ENCODE measurements around the gene CAPN3.

CAPN3 gene

GRCh38 chr15:42358141-42358540 is 1.2 kb upstream of the CAPN3 start:
- no peak for DNase-seq (ENCODE audit: low read depth)

- DNase-seq (ENCODE audit: low read depth), result no peak
Measured at GRCh38 chr15:42359985-42360384, 684 bp downstream of the CAPN3 start.

- DNase-seq (ENCODE audit: low read depth), result no peak
Measured at GRCh38 chr15:42360535-42361112, 1.3 kb downstream of the CAPN3 start.

GRCh38 chr15:42363487-42363886 is 4.2 kb downstream of the CAPN3 start:
- DNase-seq (ENCODE audit: low read depth), result no peak

DNA sequence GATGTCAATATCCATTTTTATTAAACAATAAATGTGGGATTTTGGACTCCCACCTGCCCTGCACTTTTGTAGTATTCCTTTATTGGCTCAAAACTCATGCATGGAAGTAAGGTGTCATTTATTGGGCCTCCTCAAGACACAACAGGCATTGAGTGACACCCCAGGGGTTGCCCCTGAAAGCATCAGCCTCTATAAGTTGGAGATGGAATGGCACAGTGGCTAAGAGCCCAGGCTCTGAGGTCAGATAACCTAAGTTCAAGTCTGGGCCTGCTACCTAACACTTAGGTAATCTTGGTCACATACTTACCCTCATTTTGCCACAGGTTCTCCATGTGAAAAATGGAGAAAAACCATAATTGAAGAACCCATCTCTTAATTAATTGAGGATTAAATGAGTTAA is 4.6 kb downstream of the CAPN3 start:
- DNase-seq (ENCODE audit: low read depth), result no peak

DNA sequence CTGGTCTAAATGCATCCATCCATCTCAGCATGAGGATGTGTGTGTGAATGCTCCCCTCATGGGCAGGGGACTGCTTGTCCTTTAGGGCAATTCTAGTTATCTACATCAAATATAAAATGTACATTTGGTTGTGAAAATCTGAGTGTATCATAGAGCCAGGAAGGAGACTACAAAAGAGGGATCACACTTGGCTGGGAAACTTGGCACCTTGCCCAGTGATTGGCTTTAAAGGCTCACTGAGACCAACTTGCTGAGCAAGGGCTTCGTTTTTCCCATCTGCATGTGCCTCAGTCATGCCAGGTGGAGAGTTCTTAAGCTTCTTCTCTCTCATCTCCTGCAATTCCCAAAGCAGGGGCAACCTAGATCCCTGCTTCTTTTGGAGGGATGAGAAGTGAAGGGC is 5.2 kb downstream of the CAPN3 start:
- no peak for DNase-seq (ENCODE audit: low read depth)

DNA sequence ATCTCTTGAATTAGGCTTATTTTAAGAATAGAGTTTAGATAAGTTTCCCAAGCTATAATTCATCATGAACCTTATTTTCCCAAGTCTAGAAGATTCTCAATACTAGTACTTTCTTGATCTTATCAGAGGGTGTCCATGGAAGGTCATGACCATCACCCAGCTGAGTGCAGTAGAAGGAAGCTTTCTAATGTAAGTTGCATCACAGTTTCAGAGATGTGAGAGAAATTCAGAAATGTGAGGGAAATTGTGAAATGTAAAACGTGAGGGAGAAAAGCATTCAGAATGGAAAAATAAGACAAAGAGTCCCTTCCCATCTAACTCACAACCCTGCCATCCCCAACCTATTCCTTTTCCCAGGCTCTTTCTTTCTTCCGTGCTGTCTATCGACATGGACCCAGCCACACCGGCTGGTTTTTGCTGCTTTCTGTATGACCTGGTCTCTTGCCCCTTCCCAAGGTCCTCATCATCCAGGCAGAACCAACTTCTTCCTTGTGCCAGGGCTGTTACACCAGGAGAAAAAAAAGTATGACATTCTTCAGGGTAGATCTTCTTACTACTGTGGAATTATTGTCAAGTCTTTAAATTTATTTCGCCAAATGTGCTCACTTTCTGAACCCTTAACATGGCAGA is 6.7 kb downstream of the CAPN3 start:
- no peak for DNase-seq (ENCODE audit: low read depth)

GRCh38 chr15:42367041-42367440 is 7.7 kb downstream of the CAPN3 start:
- no peak for DNase-seq (ENCODE audit: low read depth)

GRCh38 chr15:42368096-42368495 is 8.8 kb downstream of the CAPN3 start:
- DNase-seq (ENCODE audit: low read depth), result no peak

GRCh38 chr15:42371096-42371495 is 11.8 kb downstream of the CAPN3 start:
- no peak for DNase-seq (ENCODE audit: low read depth)

DNA sequence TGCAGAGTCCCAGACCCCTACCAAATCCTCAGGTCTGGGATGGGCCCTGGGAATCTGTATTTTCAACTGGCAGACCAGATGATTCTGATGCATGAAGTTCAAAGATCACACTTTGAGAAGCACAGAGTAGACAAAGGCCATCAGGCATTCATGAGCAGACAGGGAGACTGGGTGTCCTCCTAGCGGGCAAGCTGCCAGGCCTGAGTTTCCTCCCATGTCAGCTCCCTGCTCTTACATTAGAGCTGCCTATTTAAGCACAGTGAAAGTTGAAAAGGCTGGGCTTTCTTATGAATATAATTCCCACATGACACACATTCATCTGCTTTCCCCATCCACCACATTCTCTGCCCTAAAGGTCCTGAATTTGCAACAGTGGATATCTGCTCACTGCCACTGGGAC is 14.0 kb downstream of the CAPN3 start:
- DNase-seq (ENCODE audit: low read depth), result no peak

- no peak for DNase-seq (ENCODE audit: low read depth)
Measured at GRCh38 chr15:42373936-42374335, 14.6 kb downstream of the CAPN3 start.

GRCh38 chr15:42374810-42375209 is 15.5 kb downstream of the CAPN3 start:
- DNase-seq (ENCODE audit: low read depth), result no peak

DNA sequence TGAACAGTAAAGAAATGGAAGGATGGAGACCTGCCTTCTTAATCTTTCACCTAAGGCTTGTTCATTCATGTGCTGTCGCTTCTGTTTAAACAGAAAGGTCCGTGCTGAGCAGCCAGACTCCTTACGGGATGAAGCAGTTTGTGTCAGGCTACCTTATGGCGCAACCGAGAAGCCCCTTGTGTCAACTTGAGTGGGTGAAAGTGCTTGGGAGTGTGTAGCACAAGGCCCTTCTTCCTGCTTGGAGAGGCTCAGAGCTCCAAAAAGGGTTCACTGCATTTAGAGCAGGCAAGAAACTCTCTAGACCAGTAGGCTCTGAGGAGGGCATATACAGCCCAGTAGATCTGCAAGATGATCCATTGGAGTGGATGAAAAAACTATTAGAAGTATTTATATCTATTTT is 16.0 kb downstream of the CAPN3 start:
- DNase-seq (ENCODE audit: low read depth), result no peak

DNA sequence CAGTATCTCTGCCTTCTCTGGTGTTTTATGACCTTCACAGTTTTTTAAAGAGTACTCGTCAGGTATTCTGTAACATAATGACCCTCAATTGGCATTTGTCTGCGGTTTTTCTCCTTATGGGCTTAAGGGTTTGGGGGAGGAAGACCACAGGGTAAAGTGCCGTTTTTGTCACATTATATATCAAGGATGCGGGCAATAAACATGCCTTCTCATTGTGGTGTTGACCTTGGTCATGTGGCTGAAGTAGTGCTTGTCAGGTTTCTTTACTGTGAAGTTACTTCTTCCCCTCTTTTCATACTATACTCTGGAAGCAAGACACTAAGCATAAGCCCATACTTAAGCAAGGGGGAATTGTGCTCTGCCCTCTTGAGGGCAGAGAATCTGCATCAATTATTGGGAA is 16.6 kb downstream of the CAPN3 start:
- DNase-seq (ENCODE audit: low read depth), result no peak

GRCh38 chr15:42378011-42378410 is 18.7 kb downstream of the CAPN3 start:
- DNase-seq (ENCODE audit: low read depth), result no peak

- DNase-seq (ENCODE audit: low read depth), result no peak
Measured at GRCh38 chr15:42384597-42384996, 25.3 kb downstream of the CAPN3 start.

GRCh38 chr15:42385206-42385979 is 26.1 kb downstream of the CAPN3 start:
- DNase-seq (ENCODE audit: low read depth), result no peak

GRCh38 chr15:42385980-42386700 is 26.8 kb downstream of the CAPN3 start:
- no peak for DNase-seq (ENCODE audit: low read depth)

DNA sequence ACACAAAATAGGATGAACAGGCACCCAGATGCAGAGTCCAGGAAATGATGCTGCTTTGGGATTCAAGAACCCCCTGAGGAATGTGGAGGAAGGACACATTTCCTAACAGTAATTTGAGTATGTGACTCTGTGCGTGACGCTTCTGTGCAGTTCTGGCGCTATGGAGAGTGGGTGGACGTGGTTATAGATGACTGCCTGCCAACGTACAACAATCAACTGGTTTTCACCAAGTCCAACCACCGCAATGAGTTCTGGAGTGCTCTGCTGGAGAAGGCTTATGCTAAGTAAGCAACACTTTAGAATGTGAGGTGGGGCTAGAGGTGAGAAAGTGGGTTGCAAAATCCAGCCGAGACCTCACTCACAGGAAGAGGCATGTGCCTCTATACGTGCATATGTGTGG is 28.3 kb downstream of the CAPN3 start:
- DNase-seq (ENCODE audit: low read depth), result no peak

DNA sequence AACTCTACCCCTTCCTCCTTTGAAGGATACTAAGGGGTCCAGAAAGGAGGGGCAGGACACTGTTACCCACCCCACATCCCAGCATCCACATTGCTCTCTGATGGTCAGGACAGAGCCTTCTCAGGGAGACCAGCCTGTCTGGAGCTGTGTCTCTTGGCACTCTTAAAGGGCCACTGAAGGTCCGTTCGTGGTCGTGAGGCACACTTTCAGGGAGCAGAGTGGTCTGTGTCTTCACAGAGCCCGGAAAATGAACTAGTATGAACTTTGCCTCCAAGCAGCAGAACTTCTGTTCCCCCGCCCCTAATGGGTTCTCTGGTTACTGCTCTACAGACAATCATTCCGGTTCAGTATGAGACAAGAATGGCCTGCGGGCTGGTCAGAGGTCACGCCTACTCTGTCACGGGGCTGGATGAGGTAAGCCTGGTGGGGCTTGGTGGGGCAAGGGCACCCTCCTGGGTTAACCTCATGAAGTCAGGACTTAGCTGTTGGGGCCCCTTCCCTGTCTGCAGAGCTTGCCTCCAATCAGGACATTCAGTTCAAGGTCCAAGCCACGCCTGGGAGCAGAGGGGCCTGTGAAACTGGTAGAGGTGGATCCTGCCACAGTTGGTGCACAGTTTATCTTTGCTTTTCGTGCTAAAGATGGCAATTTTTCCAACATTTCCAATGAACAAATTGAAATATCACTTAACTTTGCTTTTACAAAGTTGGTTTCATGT is 33.2 kb downstream of the CAPN3 start:
- DNase-seq (ENCODE audit: low read depth), result no peak

DNA sequence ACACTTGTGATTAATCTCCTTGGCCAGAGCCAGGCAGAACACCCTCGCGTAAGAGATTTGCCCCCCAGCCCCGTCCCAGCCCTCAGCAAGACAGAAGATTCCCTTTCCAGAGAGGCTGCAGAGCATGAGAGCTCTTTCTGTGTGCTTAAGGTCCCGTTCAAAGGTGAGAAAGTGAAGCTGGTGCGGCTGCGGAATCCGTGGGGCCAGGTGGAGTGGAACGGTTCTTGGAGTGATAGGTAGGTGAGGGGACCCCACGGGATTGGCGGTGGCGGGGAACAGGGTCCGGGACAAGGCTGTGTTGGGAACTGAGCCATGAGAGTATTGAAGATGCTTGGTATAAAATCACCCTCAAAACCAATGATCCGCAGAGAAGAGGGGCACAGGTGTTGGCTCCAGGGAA is 34.8 kb downstream of the CAPN3 start:
- no peak for DNase-seq (ENCODE audit: low read depth)

All from stimulated activated CD8-positive, alpha-beta memory T cell treated with anti-CD3 and anti-CD28 coated beads, Interleukin-7, amount 100 ng/mL, for 24 hours (primary cell).